Muscle layer of duodenum (tissue), 2 donors: ENCODE measurements around the gene CD34.

Source experiments
- H3K27ac ChIP-seq: one replicate; pipeline ENCODE4 v1.7.0; 2013; ENCODE audit warnings: mild to moderate bottlenecking, low read length
- H3K27me3 ChIP-seq: one replicate; pipeline ENCODE4 v1.7.0; 2013; ENCODE audit warnings: low read depth, mild to moderate bottlenecking, control low read depth, low read length
- H3K36me3 ChIP-seq, 2 donors: one replicate each; pipeline ENCODE4 v1.7.0; 2013; ENCODE audit warnings: low read length in 2 of 2, control low read depth in 1 of 2, mild to moderate bottlenecking in 1 of 2; ENCODE audit not compliant: insufficient read depth in 2 of 2, control insufficient read depth in 1 of 2
- H3K4me1 ChIP-seq, 2 donors: one replicate each; pipeline ENCODE4 v1.7.0; 2013; ENCODE audit warnings: low read length in 2 of 2, mild to moderate bottlenecking in 2 of 2, control low read depth in 1 of 2, moderate library complexity in 1 of 2; ENCODE audit not compliant: insufficient read depth in 2 of 2, control insufficient read depth in 1 of 2
- H3K4me3 ChIP-seq, 2 donors: one replicate each; pipeline ENCODE4 v1.7.0; 2013; ENCODE audit warnings: low read length in 2 of 2, low read depth in 1 of 2, mild to moderate bottlenecking in 1 of 2
- H3K9me3 ChIP-seq, 2 donors: one replicate each; pipeline ENCODE4 v1.7.0; 2013; ENCODE audit warnings: low read length in 2 of 2, control low read depth in 1 of 2, mild to moderate bottlenecking in 1 of 2; ENCODE audit not compliant: control insufficient read depth in 1 of 2
- donor health status: healthy.

Gene CD34, protein sequence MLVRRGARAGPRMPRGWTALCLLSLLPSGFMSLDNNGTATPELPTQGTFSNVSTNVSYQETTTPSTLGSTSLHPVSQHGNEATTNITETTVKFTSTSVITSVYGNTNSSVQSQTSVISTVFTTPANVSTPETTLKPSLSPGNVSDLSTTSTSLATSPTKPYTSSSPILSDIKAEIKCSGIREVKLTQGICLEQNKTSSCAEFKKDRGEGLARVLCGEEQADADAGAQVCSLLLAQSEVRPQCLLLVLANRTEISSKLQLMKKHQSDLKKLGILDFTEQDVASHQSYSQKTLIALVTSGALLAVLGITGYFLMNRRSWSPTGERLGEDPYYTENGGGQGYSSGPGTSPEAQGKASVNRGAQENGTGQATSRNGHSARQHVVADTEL

DNA sequence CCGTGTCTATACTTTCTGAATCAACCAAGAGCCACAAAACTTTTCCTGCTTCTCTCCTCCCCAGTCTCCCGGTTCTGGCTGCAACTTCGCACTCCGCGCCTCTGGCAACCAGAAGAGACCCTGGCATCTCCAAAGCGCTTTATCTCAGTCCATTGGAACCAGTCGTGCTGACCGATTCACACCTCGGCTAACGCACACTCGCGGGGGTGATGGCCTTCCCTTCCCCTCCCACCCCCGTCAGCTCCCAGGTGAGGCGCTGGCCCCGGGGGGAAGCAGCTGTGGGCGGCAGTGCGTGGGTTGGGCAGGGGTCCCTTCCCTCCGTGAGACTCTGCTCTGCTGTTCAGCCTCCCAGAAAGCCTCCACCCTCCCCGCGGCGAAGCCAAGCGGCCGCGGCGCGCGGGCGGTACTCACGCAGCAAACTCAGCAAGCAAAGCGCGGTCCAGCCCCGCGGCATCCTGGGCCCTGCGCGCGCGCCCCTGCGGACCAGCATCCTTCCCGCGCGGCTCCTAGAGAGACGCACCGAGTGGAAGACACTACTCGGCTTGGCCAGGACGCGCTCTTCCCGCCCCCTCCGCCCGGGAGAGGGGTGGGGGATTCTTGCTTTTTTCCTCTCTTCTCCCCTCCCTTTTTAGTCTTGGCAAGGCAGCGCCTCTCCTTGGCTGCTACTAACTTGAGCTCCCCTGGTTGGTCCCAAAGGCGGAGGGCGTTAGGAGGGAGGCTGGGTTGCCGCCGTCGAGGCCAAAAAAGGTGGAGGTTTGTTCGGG lies at the start of gene CD34:
CD34 (minus strand) TSS at position 535 of the 764 bp plus-strand sequence; CDS start at position 490, 45 bp downstream.
- peak within 1 kb of the TSS; percentile 30 for H3K27ac ChIP-seq

DNA sequence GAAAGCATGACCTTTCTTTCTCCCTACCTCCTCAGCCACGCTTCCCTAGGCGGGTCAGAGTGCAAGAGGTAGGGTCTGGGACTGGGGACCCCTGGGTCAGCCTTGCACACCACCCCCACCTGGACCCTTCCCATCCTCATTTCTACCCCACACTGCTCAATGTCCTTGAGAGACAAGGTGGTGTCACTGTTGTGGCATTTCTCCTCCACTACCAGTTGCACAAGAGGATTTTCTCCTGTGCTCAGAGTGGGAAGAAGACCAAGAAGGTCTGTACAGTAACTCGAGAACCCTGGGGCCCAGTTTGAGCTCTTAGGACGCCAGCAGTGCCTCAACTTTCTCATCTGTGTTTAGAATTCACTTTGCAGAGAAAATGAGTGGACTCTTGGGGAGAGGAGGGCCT lies 49.4 kb upstream of the CD34 start:
- peaks cover 5 to 37% of the 10 kb centered on the region in 2 donors for H3K4me1 ChIP-seq
- H3K27ac ChIP-seq: no peak overlapping the region
- no peaks in the 10 kb centered on the region for H3K36me3 ChIP-seq
- peaks cover 6% of the 10 kb centered on the region for H3K27me3 ChIP-seq
- no peaks in the 10 kb centered on the region for H3K9me3 ChIP-seq
- H3K4me3 ChIP-seq: no peak overlapping the region

More for the DNA sequence above, at the start of gene CD34:
- no peaks in the 10 kb centered on the region for H3K36me3 ChIP-seq
- H3K9me3 ChIP-seq: no peaks in the 10 kb centered on the region
- H3K4me1 ChIP-seq: peaks cover 0 to 13% of the 10 kb centered on the region in 2 donors
- H3K27me3 ChIP-seq: peaks cover 11% of the 10 kb centered on the region
- H3K4me3 ChIP-seq: peak within 1 kb of the TSS; percentile 52 to 65

DNA sequence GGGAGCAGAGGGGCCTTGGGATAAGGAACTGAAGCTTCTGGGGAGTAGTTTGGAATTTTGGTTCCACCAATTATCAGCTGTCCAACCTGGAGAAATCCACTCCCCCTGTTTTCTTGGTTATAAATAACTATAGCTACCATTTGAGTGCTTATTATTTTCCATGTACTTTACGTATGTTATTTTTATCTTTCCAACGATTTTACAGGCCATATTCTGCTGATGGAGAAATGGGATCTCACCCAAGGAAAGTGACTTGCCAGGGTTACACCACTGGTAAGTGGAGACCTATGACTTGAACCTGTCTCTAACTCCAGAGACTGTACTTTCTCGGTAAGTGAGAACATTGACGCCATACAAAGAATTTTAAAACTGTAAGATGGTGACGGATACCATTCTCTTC lies 49.0 kb upstream of the CD34 start:
- H3K27me3 ChIP-seq: peaks cover 6% of the 10 kb centered on the region
- H3K9me3 ChIP-seq: no peaks in the 10 kb centered on the region
- peaks cover 5 to 37% of the 10 kb centered on the region in 2 donors for H3K4me1 ChIP-seq
- no peaks in the 10 kb centered on the region for H3K36me3 ChIP-seq
- H3K4me3 ChIP-seq: peak overlapping the region; percentile 19 to 63
- no peak overlapping the region for H3K27ac ChIP-seq

DNA sequence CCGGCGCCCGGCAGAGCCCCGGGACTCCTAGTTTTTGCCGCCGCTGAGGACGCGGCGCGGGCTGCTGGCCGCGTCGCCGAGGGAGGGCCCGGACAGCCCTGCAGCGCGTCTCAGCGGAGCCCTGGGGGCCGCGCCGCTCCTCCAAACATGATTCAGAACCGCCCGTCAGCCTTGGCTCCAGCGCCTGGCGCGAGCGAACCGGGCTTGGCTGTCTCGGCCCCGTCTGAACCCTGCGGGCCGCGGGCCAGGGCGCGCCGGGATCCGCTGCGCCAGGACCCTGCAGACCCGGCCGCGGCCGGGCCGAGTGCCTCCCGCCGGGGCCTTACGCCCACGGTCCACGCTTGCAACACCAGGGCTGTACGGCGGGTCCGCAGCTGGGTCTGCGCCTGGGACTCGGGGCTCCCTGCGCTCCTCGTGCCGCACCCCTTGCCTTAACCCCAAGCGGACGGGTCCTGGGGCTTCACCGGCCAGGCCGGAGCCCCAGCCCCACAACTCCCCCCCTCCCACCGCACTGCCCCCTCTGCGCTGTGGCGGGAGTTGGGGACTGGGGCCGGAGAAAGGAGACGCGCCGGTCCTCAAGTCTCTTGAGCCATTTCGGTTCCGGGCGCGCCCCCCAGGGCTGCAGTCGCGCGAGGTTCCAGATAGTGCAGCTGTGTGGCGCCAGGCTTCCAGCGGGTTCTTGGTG lies 48.4 kb upstream of the CD34 start:
- Histone ChIP-seq H3K4me1 (peaks cover 0 to 33% of the 10 kb centered on the region in 2 donors), H3K9me3 (no peaks in the 10 kb centered on the region), H3K27me3 (peaks cover 6% of the 10 kb centered on the region), H3K4me3 (peak overlapping the region; percentile 38 to 63), H3K27ac (no peak overlapping the region), H3K36me3 (no peaks in the 10 kb centered on the region)

DNA sequence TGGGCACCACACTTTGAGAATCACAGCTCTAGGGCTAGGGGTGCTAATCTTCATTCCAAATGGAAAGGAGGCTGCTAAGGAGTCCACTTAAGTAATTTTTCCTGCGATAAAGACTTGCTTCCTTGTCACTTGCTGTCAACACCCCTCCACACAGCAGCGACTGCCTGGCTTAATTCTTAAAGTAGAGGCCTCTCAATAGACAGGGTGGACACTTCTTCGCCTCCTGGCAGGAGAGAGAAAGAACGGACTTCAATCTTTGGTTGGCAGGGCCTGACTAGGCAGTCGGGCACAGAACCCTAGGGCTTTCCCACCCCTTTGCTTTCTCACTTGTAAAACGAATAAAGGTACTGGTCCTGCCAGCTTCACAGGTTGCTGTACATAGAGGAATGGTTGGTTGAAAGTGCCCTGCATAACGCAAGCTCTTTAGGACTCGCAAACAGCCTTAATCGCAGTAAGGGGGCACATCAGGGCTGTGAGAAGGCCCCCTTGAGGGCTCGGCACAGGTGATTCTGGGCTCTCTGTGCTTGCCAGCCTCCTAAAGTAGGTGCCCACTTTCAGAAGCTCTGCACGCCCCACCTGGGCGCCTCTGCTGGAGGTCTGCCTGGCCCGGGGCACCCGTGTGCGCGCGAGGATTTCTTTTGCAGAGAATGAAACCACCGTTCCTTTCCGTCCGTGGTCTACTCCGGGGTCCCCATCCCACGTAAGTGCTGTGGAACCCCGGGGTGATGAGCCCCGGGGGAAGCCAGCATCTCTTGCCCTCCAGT lies 47.6 kb upstream of the CD34 start:
- Histone ChIP-seq H3K9me3 (no peaks in the 10 kb centered on the region), H3K4me1 (peaks cover 0 to 26% of the 10 kb centered on the region in 2 donors), H3K4me3 (peak overlapping the region; percentile 38 to 63), H3K27ac (no peak overlapping the region), H3K36me3 (no peaks in the 10 kb centered on the region), H3K27me3 (peaks cover 6% of the 10 kb centered on the region)

DNA sequence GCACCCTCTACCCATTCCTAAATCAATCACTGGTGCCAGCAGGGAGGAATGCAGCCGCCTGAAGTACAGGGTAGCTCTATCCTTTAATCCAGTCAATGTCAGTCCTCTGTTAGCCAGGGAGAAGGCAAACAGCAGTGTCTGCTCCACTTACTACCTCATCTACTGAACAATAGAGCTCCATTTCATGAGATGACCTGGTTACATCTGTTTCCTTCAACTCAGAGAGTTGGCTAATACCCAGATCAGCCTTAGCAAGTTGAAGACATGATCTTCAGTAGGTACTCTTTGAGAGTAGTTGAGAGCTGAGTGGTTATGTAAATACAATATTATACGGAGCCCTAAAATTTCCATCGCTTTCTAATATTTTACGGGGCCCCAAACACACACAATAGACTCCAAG lies 46.1 kb upstream of the CD34 start:
- peaks cover 0 to 15% of the 10 kb centered on the region in 2 donors for H3K4me1 ChIP-seq
- H3K9me3 ChIP-seq: no peaks in the 10 kb centered on the region
- no peak overlapping the region for H3K27ac ChIP-seq
- peaks cover 6% of the 10 kb centered on the region for H3K27me3 ChIP-seq
- H3K4me3 ChIP-seq: no peak overlapping the region
- H3K36me3 ChIP-seq: no peaks in the 10 kb centered on the region

DNA sequence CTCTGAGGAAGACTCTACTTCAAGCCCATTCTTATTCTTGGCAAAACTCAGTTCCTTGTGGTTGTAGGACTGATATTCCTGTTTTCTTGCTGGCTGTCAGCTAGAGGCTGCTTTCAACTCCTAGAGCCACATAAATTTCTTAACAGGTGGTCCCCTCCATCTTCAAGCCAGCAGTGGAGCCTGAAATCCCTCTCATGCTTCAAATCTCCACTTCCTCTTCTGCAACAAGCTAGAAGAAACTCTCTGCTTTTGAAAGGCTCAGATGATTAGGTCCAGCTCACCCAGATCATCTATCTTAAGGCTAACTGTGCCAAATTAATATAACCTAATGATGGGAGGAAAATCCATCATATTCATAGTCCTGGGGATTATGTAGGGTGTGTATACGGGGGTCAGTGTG lies 43.2 kb upstream of the CD34 start:
- Histone ChIP-seq H3K4me3 (no peak overlapping the region), H3K9me3 (no peaks in the 10 kb centered on the region), H3K27ac (no peak overlapping the region), H3K36me3 (no peaks in the 10 kb centered on the region), H3K27me3 (peaks cover 6% of the 10 kb centered on the region), H3K4me1 (peaks cover 0 to 8% of the 10 kb centered on the region in 2 donors)

DNA sequence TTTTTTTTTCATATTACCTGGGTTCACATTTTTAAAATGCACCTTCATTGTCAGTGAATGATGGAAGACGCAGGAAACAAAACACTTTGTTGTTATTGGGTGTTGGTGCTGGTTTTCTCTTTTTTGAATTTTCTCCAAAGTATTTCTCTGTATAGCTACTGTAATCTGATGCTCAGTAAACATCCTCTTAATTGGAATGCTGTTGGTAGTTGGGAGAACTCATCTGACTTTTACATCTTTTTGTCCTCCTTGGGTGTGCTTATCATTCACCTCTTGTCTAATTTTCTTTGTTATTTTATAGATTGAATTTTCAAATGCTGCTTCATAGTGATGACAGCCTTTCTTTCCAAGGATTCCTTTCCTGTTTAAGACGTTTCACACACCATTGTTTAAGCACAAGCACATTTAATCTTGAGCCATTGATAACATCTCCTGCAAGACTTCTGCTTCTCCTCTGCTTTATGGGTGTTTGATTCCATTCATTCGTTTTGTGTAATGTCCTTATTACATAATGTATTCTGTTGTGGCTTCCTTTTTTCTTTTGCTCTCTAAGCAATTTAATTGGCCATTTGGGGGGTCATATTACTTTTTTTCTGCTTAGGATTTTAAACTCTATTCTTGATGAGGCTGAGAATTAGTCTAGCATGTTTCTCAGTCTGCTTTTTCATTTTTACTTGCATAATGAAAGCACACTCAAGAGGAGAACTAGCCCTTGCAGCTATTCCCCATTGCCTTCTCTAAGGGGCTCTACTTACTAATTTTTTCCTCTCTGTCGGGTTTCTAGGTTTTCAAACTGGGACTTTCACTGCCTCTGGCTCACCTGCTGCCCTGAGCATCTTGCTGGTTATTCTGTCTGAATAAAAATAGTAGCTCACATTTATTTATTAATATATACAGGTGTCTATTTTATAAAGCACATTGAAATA lies 42.0 kb upstream of the CD34 start:
- Histone ChIP-seq H3K27ac (no peak overlapping the region), H3K4me1 (no peaks in the 10 kb centered on the region), H3K27me3 (peaks cover 4% of the 10 kb centered on the region), H3K36me3 (no peaks in the 10 kb centered on the region), H3K9me3 (no peaks in the 10 kb centered on the region), H3K4me3 (no peak overlapping the region)

DNA sequence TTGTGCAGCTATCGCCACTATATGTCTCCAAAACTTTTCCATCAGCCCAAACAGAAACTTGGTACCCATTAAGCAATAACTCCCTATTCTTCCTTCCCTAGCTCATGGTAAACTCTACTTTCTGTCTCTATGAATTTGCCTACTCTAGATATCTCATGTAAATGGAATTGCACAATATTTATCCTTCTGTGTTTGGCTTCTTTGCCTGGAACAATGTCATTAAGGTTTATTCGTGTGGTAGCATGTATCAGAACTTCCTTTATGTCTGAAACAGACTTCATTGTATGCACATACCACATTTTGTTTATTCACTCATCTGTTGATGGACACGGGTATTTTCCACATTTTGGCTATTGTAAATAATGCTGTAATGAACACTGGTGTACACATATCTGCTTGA lies 40.7 kb upstream of the CD34 start:
- Histone ChIP-seq H3K27me3 (no peaks in the 10 kb centered on the region), H3K4me3 (no peak overlapping the region), H3K27ac (no peak overlapping the region), H3K4me1 (no peaks in the 10 kb centered on the region), H3K36me3 (no peaks in the 10 kb centered on the region), H3K9me3 (no peaks in the 10 kb centered on the region)

DNA sequence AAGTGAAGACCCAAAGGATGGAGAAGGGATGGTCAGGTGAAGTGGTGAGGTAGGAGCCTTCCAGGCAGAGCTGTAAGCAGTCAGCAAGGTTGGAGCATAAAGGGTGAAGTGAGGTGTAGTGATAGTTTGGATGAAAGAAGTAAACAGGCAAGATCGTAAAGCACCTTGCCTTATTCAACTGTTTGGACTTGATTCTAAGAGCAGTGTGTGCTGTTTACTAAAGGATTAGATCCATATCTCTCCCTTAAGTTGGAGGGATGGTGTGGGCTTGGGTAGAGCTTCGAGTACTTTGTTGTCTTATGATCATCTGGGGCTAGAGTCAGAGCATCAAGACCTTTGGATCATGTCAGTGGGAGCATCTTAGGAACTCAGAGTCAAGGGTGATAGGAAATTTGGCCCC lies 39.8 kb upstream of the CD34 start:
- no peak overlapping the region for H3K4me3 ChIP-seq
- no peaks in the 10 kb centered on the region for H3K36me3 ChIP-seq
- H3K9me3 ChIP-seq: no peaks in the 10 kb centered on the region
- H3K27me3 ChIP-seq: no peaks in the 10 kb centered on the region
- H3K4me1 ChIP-seq: no peaks in the 10 kb centered on the region
- H3K27ac ChIP-seq: no peak overlapping the region
